ENCODE data around the gene BAIAP3. TPM values are rescaled to one million over a fixed set of nuclear protein-coding genes. Genes with fewer than 3 reads are reported as not detected.

The BAIAP3 gene
- total RNA-seq, 1 donor from 2014 or later: 8.4 TPM

DNA sequence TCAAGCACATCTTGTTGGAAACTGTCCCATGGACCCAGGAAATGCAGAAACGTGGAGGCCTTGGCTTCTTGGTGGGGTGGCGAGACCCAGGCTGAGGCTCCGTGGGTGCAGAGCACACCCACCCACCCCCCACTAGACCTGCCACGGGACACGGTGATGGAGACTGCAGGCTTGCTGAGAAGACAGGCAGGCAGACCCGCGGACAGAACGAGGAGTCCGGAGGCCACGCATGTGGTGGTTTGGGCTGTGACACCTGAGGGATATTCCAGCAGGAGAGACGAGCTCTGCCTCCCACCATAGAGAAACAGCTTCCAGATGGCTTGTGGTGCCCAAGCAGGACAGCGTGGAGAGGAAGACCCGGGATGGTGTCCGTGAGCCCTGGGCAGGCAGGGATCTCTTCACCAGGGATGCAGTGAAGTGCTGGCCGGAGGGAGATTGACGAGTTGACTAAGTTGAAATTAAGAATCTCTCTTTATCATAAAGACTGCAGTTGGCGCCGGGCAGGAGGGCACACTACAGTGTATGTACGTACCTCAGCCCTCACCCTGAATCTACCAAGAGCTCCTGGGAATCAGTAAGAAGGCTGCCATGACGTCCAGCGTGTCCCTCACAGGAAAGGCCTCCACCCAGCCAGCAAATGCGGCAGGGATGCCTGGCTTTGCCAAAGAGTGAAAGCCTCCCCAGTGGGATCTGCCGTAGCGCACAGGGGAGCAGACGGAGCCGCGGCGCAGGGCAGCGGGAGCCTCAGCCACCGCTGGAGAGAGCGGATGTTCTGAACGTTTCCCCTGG lies 15.8 kb upstream of the BAIAP3 start:
- no peak for TF ChIP-seq CTCF (IDR thresholded peaks at IDR 0.05)
- DNase-seq: no peak

GRCh38 chr16:1318268-1318545 lies 15.2 kb upstream of the BAIAP3 start:
- Histone ChIP-seq H3K27me3 (ENCODE audit: low read depth) (no peaks in the 10 kb centered on the region), H3K4me1 (no peaks in the 10 kb centered on the region), H3K36me3 (peaks cover 98% of the 10 kb centered on the region), H3K27ac (no peak overlapping the region), H3K4me3 (no peak overlapping the region), H3K9me3 (no peaks in the 10 kb centered on the region)
- DNase-seq (no peak), ATAC-seq (no peak)
- intact Hi-C loops (cut with DNase I): no loop called here
- no peak for TF ChIP-seq CTCF (IDR thresholded peaks at IDR 0.05)

More for the DNA sequence above, 15.8 kb upstream of the BAIAP3 start:
- Histone ChIP-seq H3K27me3 (ENCODE audit: low read depth) (no peaks in the 10 kb centered on the region), H3K4me3 (no peak overlapping the region), H3K36me3 (peaks cover 94% of the 10 kb centered on the region), H3K9me3 (no peaks in the 10 kb centered on the region), H3K27ac (no peak overlapping the region), H3K4me1 (peaks cover 5% of the 10 kb centered on the region)
- no peak for ATAC-seq
- intact Hi-C loops (cut with DNase I): no loop called here

DNA sequence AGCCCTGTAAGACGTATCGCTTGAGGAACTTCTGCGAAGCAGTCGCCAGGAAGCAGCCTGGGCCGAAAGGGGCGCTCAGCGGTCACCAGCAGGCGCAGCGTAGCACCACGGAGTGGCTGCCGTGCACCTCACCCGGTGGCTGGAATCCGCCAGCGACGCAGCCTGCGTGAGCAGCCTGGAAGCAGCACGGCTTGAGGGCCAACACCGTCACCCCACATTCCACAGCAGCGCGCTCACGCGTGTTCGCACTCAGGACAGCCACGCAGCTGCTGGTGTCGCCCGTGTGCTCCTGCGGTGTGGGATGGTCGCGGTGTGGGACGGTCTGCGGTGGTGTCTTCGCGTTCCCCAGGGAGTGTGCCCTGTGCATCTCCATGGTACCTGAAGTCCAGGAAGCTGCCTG lies 14.4 kb upstream of the BAIAP3 start:
- intact Hi-C loops (cut with DNase I): no loop called here
- H3K4me1 ChIP-seq: no peaks in the 10 kb centered on the region
- no peak overlapping the region for H3K4me3 ChIP-seq
- no peak for TF ChIP-seq CTCF (IDR thresholded peaks at IDR 0.05)
- no peak overlapping the region for H3K27ac ChIP-seq
- H3K27me3 ChIP-seq (ENCODE audit: low read depth): no peaks in the 10 kb centered on the region
- peaks cover 98% of the 10 kb centered on the region for H3K36me3 ChIP-seq
- ATAC-seq (no peak), DNase-seq (no peak)
- H3K9me3 ChIP-seq: no peaks in the 10 kb centered on the region

DNA sequence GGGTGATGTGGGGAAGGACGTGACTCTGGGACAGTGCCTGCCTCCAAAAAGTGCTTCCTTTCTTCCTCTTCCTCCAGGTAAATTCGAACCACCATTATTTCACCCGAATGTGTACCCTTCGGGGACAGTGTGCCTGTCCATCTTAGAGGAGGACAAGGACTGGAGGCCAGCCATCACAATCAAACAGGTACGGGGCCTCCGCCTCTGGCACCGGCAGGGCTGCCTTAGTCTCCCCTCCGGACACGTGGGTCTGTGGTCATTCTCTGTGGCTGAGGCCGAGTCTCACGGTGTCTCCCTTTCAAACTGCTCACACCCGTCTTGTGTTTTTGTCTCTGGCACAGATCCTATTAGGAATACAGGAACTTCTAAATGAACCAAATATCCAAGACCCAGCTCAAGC lies 13.3 kb upstream of the BAIAP3 start:
- Histone ChIP-seq H3K9me3 (no peaks in the 10 kb centered on the region), H3K4me1 (no peaks in the 10 kb centered on the region), H3K27ac (no peak overlapping the region), H3K36me3 (peaks cover 98% of the 10 kb centered on the region), H3K27me3 (ENCODE audit: low read depth) (no peaks in the 10 kb centered on the region), H3K4me3 (no peak overlapping the region)
- DNase-seq (no peak), ATAC-seq (no peak)
- intact Hi-C loops (cut with DNase I): no loop called here
- TF ChIP-seq CTCF (IDR thresholded peaks at IDR 0.05): no peak

- Histone ChIP-seq H3K36me3 (peaks cover 98% of the 10 kb centered on the region), H3K4me3 (no peak overlapping the region), H3K9me3 (no peaks in the 10 kb centered on the region), H3K27me3 (ENCODE audit: low read depth) (no peaks in the 10 kb centered on the region), H3K27ac (no peak overlapping the region), H3K4me1 (no peaks in the 10 kb centered on the region)
- DNase-seq (no peak), ATAC-seq (no peak)
- intact Hi-C loops (cut with DNase I): no loop called here
- no peak for TF ChIP-seq CTCF (IDR thresholded peaks at IDR 0.05)
Measured at GRCh38 chr16:1320658-1321240, 12.7 kb upstream of the BAIAP3 start.
